ENCODE measurements around the gene BCAT1.

GRCh38 chr12:24760162-24760561, 188.7 kb downstream of the BCAT1 start:
- TF ChIP-seq CTCF (IDR thresholded peaks at IDR 0.05) (no peak), POLR2AphosphoS5 (IDR thresholded peaks at IDR 0.05; ENCODE audit: low read depth, low read length) (no peak)
